Umbilical cord (tissue), 2 donors: Measurements from ENCODE around the gene S100A4. TPM values are rescaled to one million over a fixed set of nuclear protein-coding genes. Genes with fewer than 3 reads are reported as not detected.
A peak's percentile ranks its signal among the peaks of the same experiment; 100 is the strongest.
"Not testable (repeated sequence)": the region's sequence is repeated elsewhere in the genome, so short reads cannot be mapped to it uniquely, and the experiment has no call there.

Experiments
- DNase-seq: peaks from one replicate; pipeline ENCODE4 v3.0.0-alpha.2; 2015; ENCODE audit warnings: low spot score
- total RNA-seq: library from RNA; depleted of rRNA; stranded (reverse); fragments of >200 nt; gene quantifications from one replicate; pipeline ENCODE4 v1.2.3, GENCODE V29; 2014; ENCODE audit warnings: low replicate concordance; ENCODE audit not compliant: insufficient read depth

The S100A4 gene
- total RNA-seq, 1 donor from 2014 or later, result 122 TPM

GRCh38 chr1:153567621-153568366, 22.2 kb upstream of the S100A4 start:
- no peak for DNase-seq

- DNase-seq, result peak; percentile 98
Measured at GRCh38 chr1:153566414-153567371, 21.1 kb upstream of the S100A4 start.

GRCh38 chr1:153565529-153566374, 20.1 kb upstream of the S100A4 start, which contains the start of gene S100A2:
TSS of gene S100A2 (minus strand) at chr1:153565844. CDS start at chr1:153563877, 1,967 bp downstream.
- peak; percentile 75 for DNase-seq

- DNase-seq, result no peak
Measured at GRCh38 chr1:153563991-153564390, 18.4 kb upstream of the S100A4 start.

- no peak for DNase-seq
Measured at GRCh38 chr1:153563483-153563901, 17.9 kb upstream of the S100A4 start.

DNA sequence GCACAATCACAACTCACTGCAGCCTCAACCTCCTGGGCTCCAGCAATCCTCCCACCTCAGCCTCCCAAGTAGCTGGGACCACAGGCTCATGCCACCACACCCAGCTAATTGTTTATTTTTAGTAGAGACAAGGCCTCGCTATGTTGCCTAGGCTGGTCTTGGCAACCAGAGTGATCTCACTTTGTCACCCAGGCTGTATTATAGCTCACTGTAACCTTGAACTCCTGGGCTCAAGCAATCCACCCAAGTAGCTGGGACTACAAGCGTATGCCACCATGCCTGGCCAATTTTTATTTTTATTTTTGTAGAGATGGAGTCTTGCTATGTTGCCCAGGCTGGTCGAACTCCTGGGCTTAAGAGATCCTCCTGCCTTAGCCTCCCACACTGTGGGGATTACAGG, 16.4 kb upstream of the S100A4 start:
- DNase-seq, result not testable (repeated sequence)

GRCh38 chr1:153561466-153561985, 15.9 kb upstream of the S100A4 start:
- no peak for DNase-seq

GRCh38 chr1:153560771-153561465, 15.3 kb upstream of the S100A4 start:
- DNase-seq, result no peak

DNA sequence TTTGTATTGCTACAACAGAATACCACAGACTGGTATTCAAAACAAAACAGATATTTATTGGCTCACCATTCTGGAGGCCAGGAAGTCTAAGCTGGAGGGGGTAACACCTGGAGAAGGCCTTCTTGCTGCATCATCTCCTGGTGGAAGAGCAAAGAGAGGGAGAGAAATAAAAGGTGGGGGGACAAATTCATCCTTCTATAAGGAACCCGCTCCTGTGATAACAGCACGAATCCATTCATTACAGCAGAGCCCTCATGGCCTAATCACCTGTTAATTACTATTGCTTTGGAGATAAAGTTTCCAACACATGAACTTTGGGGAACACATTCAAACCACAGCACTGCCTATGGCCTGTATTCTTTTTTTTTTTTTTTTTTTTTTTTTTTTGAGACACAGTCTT, 14.6 kb upstream of the S100A4 start:
- no peak for DNase-seq

DNA sequence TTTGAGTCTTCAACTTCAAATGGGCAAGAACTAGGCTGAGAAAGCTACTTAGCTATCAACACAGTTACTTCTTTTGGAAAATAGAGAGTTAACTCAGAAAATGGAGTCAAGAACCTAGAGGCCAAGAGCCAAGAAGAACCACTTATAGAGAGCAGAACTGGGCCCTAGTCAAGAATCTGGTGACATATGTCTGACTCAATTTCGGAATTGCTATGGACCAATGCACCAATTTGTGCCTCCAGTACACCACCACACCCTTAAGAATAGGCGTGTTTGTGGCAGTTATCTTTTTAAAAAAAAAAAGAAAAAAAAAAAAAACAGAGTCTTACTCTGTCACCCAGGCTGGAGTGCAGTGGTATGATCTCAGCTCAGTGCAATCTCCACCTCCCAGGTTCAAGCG, 12.3 kb upstream of the S100A4 start:
- DNase-seq, result no peak

DNA sequence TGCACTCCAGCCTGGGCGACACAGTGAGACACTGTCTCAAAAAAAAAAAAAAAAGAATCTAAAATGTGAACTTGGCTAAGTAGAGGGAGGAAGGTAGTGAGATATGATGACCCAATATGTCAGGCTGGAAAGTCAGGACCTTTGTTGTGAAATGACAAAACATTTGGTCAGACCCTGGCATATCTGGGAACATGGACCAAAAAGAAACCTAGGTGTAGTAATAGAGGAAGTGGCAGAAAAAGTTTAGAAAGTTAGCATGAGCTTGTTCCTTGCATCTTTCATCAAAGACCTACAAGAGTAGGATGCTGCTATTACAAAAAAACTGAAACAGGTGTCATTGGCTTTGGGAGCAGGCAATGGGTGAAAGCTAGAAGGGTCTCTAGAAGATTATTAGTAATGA, 10.7 kb upstream of the S100A4 start:
- no peak for DNase-seq

DNA sequence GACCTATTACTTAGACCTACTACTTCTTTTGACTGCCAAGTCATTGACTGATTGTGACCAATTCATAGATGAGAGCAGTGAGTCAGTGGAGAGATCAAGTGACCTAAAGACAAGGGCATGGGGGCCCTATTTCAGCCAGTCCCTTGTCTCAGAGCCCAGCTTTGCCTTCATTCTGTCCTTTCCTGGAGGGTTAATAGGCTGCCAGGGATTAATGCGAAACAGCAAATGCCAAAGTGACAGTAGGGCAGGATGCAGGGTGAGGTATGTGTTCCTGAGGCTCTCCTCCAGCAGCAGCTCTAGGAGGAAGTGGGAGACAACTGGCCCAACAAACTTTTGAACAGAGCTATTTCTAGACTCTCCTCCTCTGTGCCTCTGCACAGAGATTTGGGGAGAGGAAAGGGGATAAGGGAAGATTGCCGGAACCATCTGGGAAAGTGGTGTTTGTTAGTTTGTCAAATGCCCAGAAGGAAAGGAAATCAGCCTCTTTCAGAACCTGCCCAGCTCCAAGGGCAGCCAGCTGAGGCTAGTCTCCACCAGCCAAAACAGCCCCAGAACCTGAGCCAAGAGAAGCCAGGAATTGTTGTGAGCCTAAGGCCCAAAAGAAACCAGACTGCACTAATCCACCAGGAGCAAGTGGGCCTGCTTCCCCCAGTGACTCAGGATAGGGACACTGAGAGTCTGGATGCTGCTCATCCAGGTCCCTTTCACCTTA, 8.4 kb upstream of the S100A4 start:
- DNase-seq, result no peak

DNA sequence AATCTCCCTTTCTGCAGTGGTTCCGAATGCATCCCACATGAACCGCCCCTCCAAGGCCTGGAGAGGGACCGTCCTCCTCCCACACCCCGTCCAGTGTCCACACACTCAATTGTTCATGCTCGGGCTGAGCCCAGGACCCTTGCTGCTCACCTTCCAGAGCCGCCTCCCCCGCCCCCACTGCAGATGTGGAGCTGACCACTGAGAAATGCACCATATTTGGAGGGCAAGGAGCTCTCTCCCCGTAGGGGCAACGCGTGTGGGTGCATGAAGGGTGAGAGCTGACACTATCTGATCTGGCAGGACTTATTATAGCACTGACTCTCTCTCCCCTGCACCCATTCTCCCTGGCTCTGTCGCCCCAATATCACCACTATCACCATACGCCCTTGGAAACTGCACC, 7.5 kb upstream of the S100A4 start:
- no peak for DNase-seq

- no peak for DNase-seq
Measured at GRCh38 chr1:153552335-153552734, 6.7 kb upstream of the S100A4 start.

- DNase-seq, result no peak
Measured at GRCh38 chr1:153550827-153551500, 5.4 kb upstream of the S100A4 start.

- no peak for DNase-seq
Measured at GRCh38 chr1:153550398-153550758, 4.8 kb upstream of the S100A4 start.

DNA sequence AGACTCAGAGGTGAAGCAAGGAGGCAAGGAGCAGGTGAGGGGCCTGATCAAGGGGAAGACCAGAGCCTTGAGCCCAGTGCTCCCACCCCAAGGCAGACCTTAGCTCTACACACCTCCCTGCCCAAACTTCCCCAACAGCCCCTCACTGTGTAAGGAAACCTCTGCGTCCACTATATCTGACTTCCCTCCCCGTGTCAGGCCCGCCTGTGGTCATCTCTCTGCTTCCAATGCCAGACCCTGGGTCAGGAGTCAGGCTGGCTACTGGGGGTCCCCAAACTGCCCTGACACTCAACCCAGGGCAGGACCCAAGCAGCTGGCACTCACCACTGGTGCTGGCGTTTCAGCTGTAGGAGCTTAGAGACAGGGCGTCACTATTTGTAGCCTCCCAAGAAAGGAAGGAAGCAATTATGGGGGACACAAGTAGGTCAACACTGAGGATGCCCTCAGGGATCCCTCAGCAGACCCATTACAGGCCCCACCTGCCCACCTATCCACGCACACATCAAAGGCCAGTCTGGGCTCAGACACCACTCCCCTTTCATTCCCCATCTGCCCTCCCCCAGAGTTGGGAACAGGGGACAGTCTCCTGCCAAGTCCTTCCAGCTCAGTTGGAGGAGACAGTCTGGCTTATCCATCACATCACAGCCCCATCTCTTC, 4.3 kb upstream of the S100A4 start:
- no peak for DNase-seq

DNA sequence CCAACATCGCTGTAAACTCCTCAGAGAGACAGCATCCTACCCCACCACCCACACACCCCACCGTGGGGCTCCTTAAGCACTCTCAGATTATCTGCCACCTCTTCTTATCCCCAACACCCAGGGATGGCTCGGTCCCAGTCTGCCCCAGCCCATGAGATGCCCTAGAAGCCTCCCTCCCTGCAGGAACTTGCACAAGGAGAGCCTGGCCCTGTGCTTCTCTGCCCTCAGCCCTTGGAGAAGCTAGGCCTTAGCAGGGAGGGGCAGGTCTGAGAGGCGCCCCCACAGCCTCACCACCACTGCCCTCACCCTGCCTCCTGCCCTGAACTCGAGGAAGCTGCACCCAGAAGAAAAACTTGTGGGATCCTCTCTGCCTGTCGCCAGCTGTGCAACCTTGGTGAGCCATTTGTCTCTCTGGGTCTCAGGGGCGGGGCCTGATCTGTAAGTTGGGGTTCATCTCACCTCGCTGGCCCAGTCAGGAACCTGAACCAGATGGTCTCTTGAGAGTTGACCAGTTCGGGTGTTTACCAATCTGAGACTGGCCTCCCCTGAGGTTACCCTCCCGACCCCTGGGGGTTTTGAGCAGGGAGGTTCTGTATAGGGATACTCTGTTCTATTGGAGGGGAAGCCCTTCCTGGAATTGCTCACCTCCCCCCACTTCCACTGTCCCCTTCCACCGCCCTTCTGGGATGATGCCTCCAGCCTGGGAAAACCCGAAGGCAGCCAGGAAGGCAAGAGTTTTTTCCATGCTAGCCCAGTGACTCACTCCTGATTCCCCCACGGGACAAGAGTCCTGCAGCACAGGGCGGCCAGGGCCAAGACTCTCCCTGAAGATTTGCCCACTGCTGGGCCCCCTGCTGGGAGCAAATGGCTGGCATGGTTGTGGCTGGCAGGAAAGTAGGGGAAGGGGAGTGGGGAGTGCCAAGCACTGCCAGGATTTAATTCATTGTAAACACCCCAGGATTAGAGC, 3.4 kb upstream of the S100A4 start, which contains the start of gene S100A3:
Gene S100A3 (minus strand): TSS at position 537 of the 967 bp plus-strand sequence. CDS start 773 bp downstream, outside the sequence.
- DNase-seq, result no peak
